CD4-positive, alpha-beta memory T cell (primary cell): ENCODE measurements around the gene CRAMP1. TPM values are rescaled to one million over a fixed set of nuclear protein-coding genes. Genes with fewer than 3 reads are reported as not detected.

ENCODE experiments used
- CTCF ChIA-PET: fragments of 350-600 bp; sonication (Branson Sonifier 250); formaldehyde crosslinking; loops from one replicate; lab custom pipeline; 2021; ENCODE audit warnings: inconsistent platforms; ENCODE audit not compliant: partially characterized antibody; lab: Charles Lee
- POLR2A ChIA-PET: fragments of 350-600 bp; sonication (Branson Sonifier 250); formaldehyde crosslinking; loops from one replicate; lab custom pipeline; 2021; ENCODE audit not compliant: partially characterized antibody; lab: Charles Lee
- DNase-seq, 5 donors: peaks; one replicate each; pipeline versions ENCODE4 v3.0.0 to v3.0.0-alpha.2; 2020 to 2022; ENCODE audit warnings: mixed read lengths in 1 of 5
- H3K27ac ChIP-seq: one replicate; pipeline ENCODE4 v1.7.0; 2013; ENCODE audit warnings: low read depth, low read length
- H3K27me3 ChIP-seq: 2 replicates; pipeline ENCODE4 v1.7.0; 2013; ENCODE audit warnings: mild to moderate bottlenecking, low read length, moderate library complexity; ENCODE audit not compliant: insufficient read depth
- H3K36me3 ChIP-seq: 2 replicates; pipeline ENCODE4 v1.7.0; 2013; ENCODE audit warnings: mild to moderate bottlenecking, low read length, moderate library complexity; ENCODE audit not compliant: insufficient read depth
- H3K4me1 ChIP-seq: 2 replicates; pipeline ENCODE4 v1.7.0; 2013; ENCODE audit warnings: mild to moderate bottlenecking, low read length, moderate library complexity; ENCODE audit not compliant: insufficient read depth
- H3K4me3 ChIP-seq, 2 donors: one replicate each; pipeline ENCODE4 v1.7.0; 2013; ENCODE audit warnings: low read length in 2 of 2, mild to moderate bottlenecking in 1 of 2
- H3K9me3 ChIP-seq, 2 donors: one replicate each; pipeline ENCODE4 v1.7.0; 2013; ENCODE audit warnings: low read length in 2 of 2, control low read depth in 1 of 2; ENCODE audit not compliant: control insufficient read depth in 1 of 2
- H3K27ac Mint-ChIP-seq, 7 donors: one replicate each; pipeline ENCODE4 v1.8.0; 2020 to 2021; ENCODE audit warnings: mixed read lengths in 7 of 7, mild to moderate bottlenecking in 6 of 7, inconsistent platforms in 3 of 7, moderate library complexity in 3 of 7
- H3K27me3 Mint-ChIP-seq, 2 donors: one replicate each; pipeline ENCODE4 v1.8.0; 2020 to 2021; ENCODE audit warnings: mixed read lengths in 2 of 2
- H3K36me3 Mint-ChIP-seq, 2 donors: one replicate each; pipeline ENCODE4 v1.8.0; 2020 to 2021; ENCODE audit warnings: mixed read lengths in 2 of 2, inconsistent platforms in 1 of 2, mild to moderate bottlenecking in 1 of 2
- H3K4me1 Mint-ChIP-seq, 4 donors: one replicate each; pipeline ENCODE4 v1.8.0; 2020 to 2021; ENCODE audit warnings: mixed read lengths in 4 of 4, mild to moderate bottlenecking in 1 of 4
- H3K4me3 Mint-ChIP-seq, 8 donors: one replicate each; pipeline ENCODE4 v1.8.0; 2020 to 2021; ENCODE audit warnings: mixed read lengths in 8 of 8, mild to moderate bottlenecking in 7 of 8, moderate library complexity in 6 of 8, inconsistent platforms in 3 of 8
- H3K9me3 Mint-ChIP-seq, 8 donors: one replicate each; pipeline ENCODE4 v1.8.0; 2020 to 2021; ENCODE audit warnings: mixed read lengths in 8 of 8, mild to moderate bottlenecking in 5 of 8, inconsistent platforms in 3 of 8, moderate library complexity in 1 of 8
- intact Hi-C: fragments of 100-400 bp; cut with micrococcal nuclease; formaldehyde crosslinking; loops from one replicate; pipeline ENCODE4 v1.15.1; 2023
- polyA plus RNA-seq, 2 donors: library from polyadenylated mRNA; unstranded; fragments of 300-500 nt; fragmentation: Illumina TruSeq; gene quantifications; one replicate each; pipeline ENCODE4 v1.2.3, GENCODE V29; 2021
- total RNA-seq, 2 experiments: library from RNA; stranded (reverse); gene quantifications; one replicate each; pipeline ENCODE4 v1.2.3, GENCODE V29; 2021

Gene CRAMP1
- total and polyA plus RNA-seq, 4 experiments from 2014 or later: 0.55 to 33.8 (median 16.2) TPM

GRCh38 chr16:1647856-1648255, 35.7 kb downstream of the CRAMP1 start:
- no peak overlapping the region for H3K4me3 ChIP-seq
- no peak overlapping the region for H3K27ac ChIP-seq
- Mint-ChIP-seq H3K4me1 (peaks cover 17 to 33% (median 23%) of the 10 kb centered on the region in 4 donors), H3K9me3 (peaks cover 0 to 2% (median 0%) of the 10 kb centered on the region in 8 donors), H3K27ac (peak overlapping the region in 1 of 7 donors; percentile 37), H3K27me3 (no peaks in the 10 kb centered on the region), H3K4me3 (no peak overlapping the region), H3K36me3 (peaks cover 45 to 51% of the 10 kb centered on the region in 2 donors)
- intact Hi-C loops: no loop called here
- H3K4me1 ChIP-seq: peaks cover 14% of the 10 kb centered on the region
- no peaks in the 10 kb centered on the region for H3K9me3 ChIP-seq
- DNase-seq: no peak
- CTCF ChIA-PET: interaction anchor here (1.2 kb wide), 1 partner anchor 57 kb away, joined by 4 read pairs; no protein-coding TSS in a partner anchor
- POLR2A ChIA-PET: no interaction called here
- H3K36me3 ChIP-seq: peaks cover 22% of the 10 kb centered on the region
- no peaks in the 10 kb centered on the region for H3K27me3 ChIP-seq

GRCh38 chr16:1650131-1650530, 38.0 kb downstream of the CRAMP1 start:
- Mint-ChIP-seq H3K36me3 (peaks cover 43 to 49% of the 10 kb centered on the region in 2 donors), H3K27ac (no peak overlapping the region)
- peaks cover 23% of the 10 kb centered on the region for H3K36me3 ChIP-seq

GRCh38 chr16:1651094-1651973, 39.2 kb downstream of the CRAMP1 start:
- intact Hi-C loops: no loop called here
- H3K36me3 ChIP-seq: peaks cover 28% of the 10 kb centered on the region
- no peak for DNase-seq
- H3K27ac ChIP-seq: no peak overlapping the region
- H3K9me3 Mint-ChIP-seq: peaks cover 0 to 2% (median 0%) of the 10 kb centered on the region in 8 donors
- peaks cover 5 to 15% (median 10%) of the 10 kb centered on the region in 4 donors for H3K4me1 Mint-ChIP-seq
- H3K27me3 ChIP-seq: no peaks in the 10 kb centered on the region
- H3K4me3 ChIP-seq: no peak overlapping the region
- peaks cover 40 to 42% of the 10 kb centered on the region in 2 donors for H3K36me3 Mint-ChIP-seq
- H3K27me3 Mint-ChIP-seq: no peaks in the 10 kb centered on the region
- ChIA-PET POLR2A (no interaction called here), CTCF (no interaction called here)
- H3K4me3 Mint-ChIP-seq: peak overlapping the region in 1 of 8 donors; percentile 77
- H3K4me1 ChIP-seq: peaks cover 6% of the 10 kb centered on the region
- no peaks in the 10 kb centered on the region for H3K9me3 ChIP-seq
- H3K27ac Mint-ChIP-seq: peak overlapping the region in 4 of 7 donors; percentile 13 to 78 (median 58)

More at GRCh38 chr16:1650131-1650530, 38.0 kb downstream of the CRAMP1 start:
- Histone ChIP-seq H3K27me3 (no peaks in the 10 kb centered on the region), H3K9me3 (no peaks in the 10 kb centered on the region), H3K4me3 (no peak overlapping the region), H3K27ac (no peak overlapping the region), H3K4me1 (peaks cover 14% of the 10 kb centered on the region)
- no peak overlapping the region for H3K4me3 Mint-ChIP-seq
- ChIA-PET CTCF (no interaction called here), POLR2A (no interaction called here)
- H3K9me3 Mint-ChIP-seq: peaks cover 0 to 2% (median 0%) of the 10 kb centered on the region in 8 donors
- intact Hi-C loops: no loop called here
- H3K4me1 Mint-ChIP-seq: peaks cover 14 to 25% (median 19%) of the 10 kb centered on the region in 4 donors
- DNase-seq: no peak
- H3K27me3 Mint-ChIP-seq: no peaks in the 10 kb centered on the region

DNA sequence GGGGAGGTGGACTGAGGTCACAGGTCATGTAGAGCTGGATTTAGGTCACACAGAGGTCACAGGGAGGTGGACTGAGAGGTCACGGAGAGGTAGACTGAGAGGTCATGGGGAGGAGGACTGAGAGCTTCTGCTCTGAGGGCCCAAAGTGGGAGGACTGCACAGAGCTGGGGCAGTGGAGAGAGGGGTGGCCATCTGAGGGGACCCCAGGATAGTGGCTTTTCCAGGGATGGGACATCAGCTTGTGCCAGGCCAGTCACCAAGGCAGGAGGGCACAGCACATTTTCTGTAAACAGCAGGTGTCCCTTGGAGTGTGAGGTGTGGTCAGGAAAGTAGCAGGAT, 39.8 kb downstream of the CRAMP1 start:
- no peaks in the 10 kb centered on the region for H3K27me3 ChIP-seq
- no peaks in the 10 kb centered on the region for H3K9me3 ChIP-seq
- intact Hi-C loops: no loop called here
- H3K27me3 Mint-ChIP-seq: no peaks in the 10 kb centered on the region
- peaks cover 0 to 2% (median 0%) of the 10 kb centered on the region in 8 donors for H3K9me3 Mint-ChIP-seq
- no peak overlapping the region for H3K4me3 ChIP-seq
- ChIA-PET CTCF (no interaction called here), POLR2A (no interaction called here)
- H3K27ac Mint-ChIP-seq: peak overlapping the region in 2 of 7 donors; percentile 75 to 78
- no peak for DNase-seq
- peak overlapping the region in 1 of 8 donors; percentile 77 for H3K4me3 Mint-ChIP-seq
- H3K27ac ChIP-seq: no peak overlapping the region
- H3K36me3 ChIP-seq: peaks cover 28% of the 10 kb centered on the region
- H3K36me3 Mint-ChIP-seq: peaks cover 35 to 38% of the 10 kb centered on the region in 2 donors
- peaks cover 0 to 9% (median 5%) of the 10 kb centered on the region in 4 donors for H3K4me1 Mint-ChIP-seq
- H3K4me1 ChIP-seq: peaks cover under 1% of the 10 kb centered on the region

DNA sequence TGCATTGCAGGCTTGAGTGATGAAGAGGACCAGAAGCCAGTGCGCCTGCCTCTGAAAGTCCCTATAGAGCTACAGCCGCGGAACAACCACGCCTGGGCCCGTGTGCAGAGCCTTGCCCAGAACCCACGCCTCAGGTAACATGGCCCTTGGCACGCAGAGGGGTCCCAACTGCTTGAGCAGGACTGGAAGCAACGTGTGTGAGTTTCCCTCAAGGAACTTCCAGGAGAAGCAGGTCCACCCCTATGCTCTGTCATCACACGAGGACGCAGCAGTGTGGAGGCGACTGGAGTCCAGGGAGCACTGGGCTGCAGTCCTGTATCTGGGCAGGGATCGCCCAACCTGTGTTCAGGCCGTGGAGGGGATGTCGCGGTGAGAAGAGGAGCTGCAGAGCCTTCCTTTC, 40.9 kb downstream of the CRAMP1 start:
- H3K36me3 ChIP-seq: peaks cover 36% of the 10 kb centered on the region
- CTCF ChIA-PET: no interaction called here
- Mint-ChIP-seq H3K36me3 (peaks cover 31 to 42% of the 10 kb centered on the region in 2 donors), H3K27ac (no peak overlapping the region), H3K4me3 (no peak overlapping the region), H3K9me3 (peaks cover 0 to 2% (median 0%) of the 10 kb centered on the region in 8 donors), H3K4me1 (peaks cover 0 to 8% (median 4%) of the 10 kb centered on the region in 4 donors), H3K27me3 (no peaks in the 10 kb centered on the region)
- H3K27me3 ChIP-seq: no peaks in the 10 kb centered on the region
- H3K27ac ChIP-seq: no peak overlapping the region
- POLR2A ChIA-PET: no interaction called here
- intact Hi-C loops: no loop called here
- H3K4me3 ChIP-seq: no peak overlapping the region
- no peaks in the 10 kb centered on the region for H3K4me1 ChIP-seq
- no peaks in the 10 kb centered on the region for H3K9me3 ChIP-seq
- DNase-seq: no peak

- no peak overlapping the region for H3K4me3 Mint-ChIP-seq
- H3K4me3 ChIP-seq: no peak overlapping the region
Observed at GRCh38 chr16:1654505-1655268, 42.5 kb downstream of the CRAMP1 start.

DNA sequence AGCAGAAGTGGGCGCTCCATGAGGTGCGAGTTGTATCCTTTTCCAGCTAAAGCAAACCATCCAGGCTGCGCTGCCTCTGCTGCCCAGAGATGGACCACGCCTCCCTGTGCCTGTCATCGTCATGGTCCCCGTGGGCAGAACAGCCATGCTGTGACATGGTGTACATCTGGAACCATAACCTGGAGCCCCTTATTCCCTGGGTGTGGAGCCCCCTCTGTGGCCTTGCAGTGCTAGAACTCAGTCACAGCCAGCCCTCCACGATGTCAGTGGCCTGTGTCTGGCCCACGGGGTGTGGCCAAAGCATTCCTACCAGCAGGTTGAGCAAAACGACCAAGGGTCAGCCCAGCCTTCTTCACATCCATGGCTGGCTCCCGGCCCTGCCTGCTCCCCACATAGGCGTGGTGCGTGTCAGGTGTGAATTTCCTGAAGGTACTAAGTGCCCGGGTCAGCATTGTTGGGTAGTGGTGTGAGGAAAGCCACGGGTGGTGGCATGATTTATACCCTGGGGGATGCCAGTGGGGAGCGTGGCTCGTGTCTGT, 43.2 kb downstream of the CRAMP1 start:
- Mint-ChIP-seq H3K27me3 (no peaks in the 10 kb centered on the region), H3K4me3 (no peak overlapping the region), H3K36me3 (peaks cover 31 to 53% of the 10 kb centered on the region in 2 donors), H3K27ac (no peak overlapping the region), H3K9me3 (peaks cover 0 to 2% (median 0%) of the 10 kb centered on the region in 8 donors), H3K4me1 (peaks cover 0 to 8% (median 4%) of the 10 kb centered on the region in 4 donors)
- no peak for DNase-seq
- POLR2A ChIA-PET: no interaction called here
- CTCF ChIA-PET: no interaction called here
- Histone ChIP-seq H3K27ac (no peak overlapping the region), H3K9me3 (no peaks in the 10 kb centered on the region), H3K36me3 (peaks cover 50% of the 10 kb centered on the region), H3K27me3 (no peaks in the 10 kb centered on the region), H3K4me1 (no peaks in the 10 kb centered on the region), H3K4me3 (no peak overlapping the region)
- intact Hi-C loops: no loop called here

More at GRCh38 chr16:1654505-1655268, 42.5 kb downstream of the CRAMP1 start:
- Mint-ChIP-seq H3K36me3 (peaks cover 31 to 50% of the 10 kb centered on the region in 2 donors), H3K9me3 (peaks cover 0 to 2% (median 0%) of the 10 kb centered on the region in 8 donors), H3K4me1 (peaks cover 0 to 8% (median 4%) of the 10 kb centered on the region in 4 donors), H3K27ac (no peak overlapping the region), H3K27me3 (no peaks in the 10 kb centered on the region)
- CTCF ChIA-PET: no interaction called here
- Histone ChIP-seq H3K27ac (no peak overlapping the region), H3K27me3 (no peaks in the 10 kb centered on the region), H3K4me1 (no peaks in the 10 kb centered on the region), H3K36me3 (peaks cover 44% of the 10 kb centered on the region), H3K9me3 (no peaks in the 10 kb centered on the region)
- intact Hi-C loops: no loop called here
- POLR2A ChIA-PET: no interaction called here
- no peak for DNase-seq
